HG03354 (cell line): ENCODE measurements around the gene P4HA1.
"Not testable (repeated sequence)": the region's sequence is repeated elsewhere in the genome, so short reads cannot be mapped to it uniquely, and the experiment has no call there.

ENCODE experiments used
- ATAC-seq: cut with Tn5 transposase; IDR thresholded peaks from one replicate; pipeline ENCODE4 v1.9.1; 2021; ENCODE audit warnings: mild to moderate bottlenecking; ENCODE audit not compliant: unreplicated experiment, poor library complexity, severe bottlenecking

P4HA1 gene

DNA sequence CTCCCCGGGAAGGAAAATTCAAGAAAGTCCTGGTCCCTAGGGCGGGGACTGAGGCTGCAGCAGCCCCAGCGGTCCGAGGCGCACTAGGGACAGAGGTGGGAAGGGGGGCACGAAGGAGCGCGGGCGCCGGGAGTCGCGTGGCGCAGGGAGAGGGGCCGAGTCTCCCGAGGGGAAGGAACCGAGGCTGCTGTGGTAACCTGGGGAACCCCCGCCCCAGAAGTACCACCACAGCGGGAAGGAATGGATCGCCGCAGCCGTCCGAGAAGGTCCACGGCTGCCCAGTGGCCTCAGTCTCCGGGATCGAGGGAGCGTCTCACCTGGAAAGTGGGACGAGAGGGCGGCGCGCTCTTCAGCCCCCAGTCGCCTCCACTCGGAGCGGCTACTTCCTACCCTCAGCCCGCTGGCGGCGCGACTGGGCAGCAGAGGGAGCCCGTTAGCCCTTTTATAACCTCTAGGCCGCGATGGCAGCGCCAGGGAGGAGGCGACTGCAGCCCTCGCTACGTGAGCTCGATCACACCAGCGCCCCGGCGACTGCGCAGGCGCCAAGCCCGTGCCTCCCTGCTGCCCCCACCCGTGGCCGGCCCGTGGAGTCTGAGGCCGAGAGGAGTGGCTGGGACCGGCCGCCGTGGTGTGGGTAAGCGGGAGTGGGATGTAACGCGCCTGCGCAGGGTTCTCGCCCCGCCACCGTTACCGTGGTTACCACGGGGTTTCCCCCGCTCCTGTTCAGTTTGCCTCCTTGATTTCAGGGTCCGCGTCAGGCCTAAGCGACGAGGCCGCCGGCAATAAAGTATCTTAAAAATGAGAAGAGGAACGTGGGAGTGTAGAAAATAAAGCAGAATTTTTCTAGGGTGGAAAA lies at the start of gene P4HA1:
P4HA1 (minus strand) TSS at position 418 of the 856 bp plus-strand sequence. CDS start 21,983 bp downstream, outside the sequence.
- peak; percentile 86 for ATAC-seq

- ATAC-seq = no peak
Measured at GRCh38 chr10:73141603-73142002, 44.9 kb upstream of the P4HA1 start.

DNA sequence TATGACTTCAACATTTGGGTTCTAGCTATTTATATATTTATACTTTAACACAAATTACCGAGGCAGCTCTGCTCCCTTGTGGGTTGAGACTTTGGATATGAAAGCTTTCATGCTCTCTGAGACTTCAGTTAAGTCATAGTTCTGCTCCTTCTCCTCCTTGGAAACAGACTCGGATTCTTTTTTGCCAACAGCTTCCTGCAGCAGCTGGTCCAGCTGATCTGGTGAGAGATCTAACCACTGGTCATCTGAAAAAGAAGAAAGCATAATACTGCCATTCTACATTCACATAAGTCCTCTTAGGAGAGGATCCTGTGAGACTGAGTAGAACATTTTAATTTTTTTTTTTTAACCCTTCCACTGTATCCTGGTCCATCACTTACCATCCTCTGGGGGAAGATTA lies 42.6 kb upstream of the P4HA1 start:
- ATAC-seq = no peak

- no peak for ATAC-seq
Measured at GRCh38 chr10:73136627-73137026, 40.0 kb upstream of the P4HA1 start.

DNA sequence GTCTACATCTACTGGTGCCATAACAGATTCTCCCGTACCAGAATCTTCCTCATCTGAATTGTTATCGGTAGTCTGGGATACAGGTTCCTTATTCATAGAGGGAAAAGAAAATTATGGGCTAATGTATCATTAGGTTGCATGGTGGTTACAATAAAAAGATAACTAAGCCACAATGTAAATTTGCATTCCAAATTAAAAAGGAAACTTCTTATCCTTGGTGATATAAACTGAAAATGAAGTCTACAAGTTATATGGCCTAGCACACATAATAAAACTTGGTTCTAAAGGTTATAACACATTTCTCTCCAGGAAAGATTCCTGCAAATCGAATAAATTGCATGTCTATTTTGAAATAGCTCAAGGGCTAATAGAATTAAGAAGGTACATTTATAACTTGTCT lies 38.1 kb upstream of the P4HA1 start:
- no peak for ATAC-seq

- no peak for ATAC-seq
Measured at GRCh38 chr10:73131913-73132686, 35.4 kb upstream of the P4HA1 start.

DNA sequence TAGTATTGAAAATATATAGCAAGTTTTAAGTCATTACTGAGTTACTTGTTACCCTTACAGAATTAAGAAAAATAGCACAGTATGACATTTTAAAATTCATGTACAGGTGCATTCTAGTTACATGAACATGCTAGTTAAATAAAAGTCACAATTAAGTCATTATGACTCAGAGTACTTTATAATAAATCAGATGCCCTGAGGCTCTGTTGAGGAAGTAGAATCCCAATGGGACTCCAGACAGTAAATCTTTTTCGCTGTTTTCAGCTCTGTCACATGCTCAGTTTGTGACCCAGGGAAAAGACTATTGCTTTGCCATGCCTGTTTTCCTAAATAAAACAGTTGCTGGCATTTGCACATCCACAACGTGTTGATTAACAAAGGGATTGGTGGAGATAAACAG lies 34.6 kb upstream of the P4HA1 start:
- ATAC-seq = no peak

- ATAC-seq = no peak
Measured at GRCh38 chr10:73126343-73126742, 29.7 kb upstream of the P4HA1 start.

DNA sequence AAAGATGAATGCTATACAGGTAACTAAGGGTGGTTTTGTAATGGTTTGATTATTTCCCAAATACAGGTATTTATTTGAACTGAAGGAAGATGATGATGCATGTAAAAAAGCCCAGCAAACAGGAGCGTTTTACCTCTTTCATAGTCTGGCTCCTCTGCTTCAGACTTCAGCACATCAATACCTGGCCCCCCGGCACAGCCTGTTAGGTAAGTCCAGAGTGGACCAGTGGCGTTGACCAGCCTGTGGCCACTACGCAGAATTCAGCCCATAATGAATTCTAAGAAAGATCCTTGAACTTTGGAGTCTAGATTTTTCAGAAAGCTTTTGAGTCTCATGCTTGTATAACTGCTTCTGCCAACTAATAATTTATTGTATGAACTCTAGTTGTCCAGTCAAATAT lies 23.3 kb upstream of the P4HA1 start:
- ATAC-seq = no peak

GRCh38 chr10:73119457-73119856 lies 22.8 kb upstream of the P4HA1 start:
- no peak for ATAC-seq

GRCh38 chr10:73117976-73118743 lies 21.5 kb upstream of the P4HA1 start:
- peak; percentile 63 for ATAC-seq

- no peak for ATAC-seq
Measured at GRCh38 chr10:73116017-73116416, 19.4 kb upstream of the P4HA1 start.

DNA sequence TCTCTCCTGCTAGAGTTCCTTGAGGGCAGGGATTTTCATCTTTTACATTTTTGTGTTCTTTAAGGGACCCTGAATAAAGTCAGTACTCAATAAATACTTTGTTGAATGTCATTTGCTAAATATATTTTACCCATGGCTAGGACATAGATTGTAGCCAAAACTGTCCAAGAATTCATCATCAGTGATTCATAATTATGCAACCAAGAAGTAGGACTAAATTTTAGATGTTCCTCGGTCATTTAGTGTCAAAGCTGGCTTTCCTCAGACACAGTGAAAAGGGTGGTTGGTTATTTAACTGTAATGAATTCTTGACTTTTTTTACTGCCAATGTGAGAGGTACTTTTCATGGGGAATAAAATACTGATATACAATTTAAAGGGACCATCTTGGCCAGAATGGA lies 16.9 kb upstream of the P4HA1 start:
- no peak for ATAC-seq

DNA sequence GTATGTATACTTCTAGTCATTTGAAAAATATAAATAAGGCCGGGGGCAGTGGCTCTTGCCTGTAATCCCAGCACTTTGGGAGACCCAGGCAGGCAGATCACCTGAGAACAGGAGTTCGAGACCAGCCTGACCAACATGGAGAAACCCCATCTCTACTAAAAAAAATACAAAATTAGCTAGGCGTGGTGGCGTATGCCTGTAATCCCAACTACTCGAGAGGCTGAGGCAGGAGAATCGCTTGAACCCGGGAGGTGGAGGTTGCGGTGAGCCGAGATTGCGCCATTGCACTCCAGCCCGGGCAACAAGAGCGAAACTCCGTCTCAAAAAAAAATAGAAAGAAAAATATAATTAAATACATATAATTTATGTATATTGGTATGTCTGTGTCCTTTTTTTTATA lies 15.4 kb upstream of the P4HA1 start:
- not testable (repeated sequence) for ATAC-seq

GRCh38 chr10:73110345-73110849 lies 13.7 kb upstream of the P4HA1 start, which contains the start of gene NUDT13:
TSS of gene NUDT13 (plus strand) at chr10:73110455. CDS start at chr10:73114366, 3,911 bp downstream.
- ATAC-seq = peak; percentile 52

DNA sequence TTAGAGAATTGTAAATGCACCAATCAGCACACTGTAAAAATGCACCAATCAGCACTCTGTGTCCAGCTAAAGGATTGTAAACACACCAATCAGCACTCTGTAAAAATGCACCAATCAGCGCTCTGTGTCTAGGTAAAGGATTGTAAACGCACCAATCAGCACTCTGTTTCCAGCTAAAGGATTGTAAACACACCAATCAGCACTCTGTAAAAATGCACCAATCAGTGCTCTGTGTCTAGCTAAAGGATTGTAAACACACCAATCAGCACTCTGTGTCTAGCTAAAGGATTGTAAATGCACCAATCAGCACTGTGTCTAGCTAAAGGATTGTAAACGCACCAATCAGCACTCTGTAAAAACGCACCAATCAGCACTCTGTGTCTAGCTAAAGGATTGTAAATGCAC lies 12.6 kb upstream of the P4HA1 start:
- not testable (repeated sequence) for ATAC-seq

DNA sequence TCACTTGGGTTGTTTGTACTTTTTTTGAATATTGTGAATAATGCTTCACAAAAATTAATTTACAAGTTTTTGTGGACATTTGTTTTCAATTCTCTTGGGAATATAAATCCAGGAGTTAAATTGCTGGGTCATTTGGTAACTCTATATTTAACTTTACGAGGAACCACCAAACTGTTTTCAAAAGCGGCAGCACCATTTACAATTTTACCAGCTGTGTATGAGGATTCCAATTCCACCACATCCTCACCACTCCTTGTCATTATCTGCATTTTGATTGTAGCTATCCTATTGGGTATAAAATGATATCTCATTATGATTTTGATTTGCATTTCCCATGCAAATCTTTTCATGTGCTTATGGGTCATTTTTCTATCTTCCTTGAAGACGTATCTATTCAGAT lies 9.6 kb upstream of the P4HA1 start:
- no peak for ATAC-seq

GRCh38 chr10:73099141-73099540 lies 2.5 kb upstream of the P4HA1 start:
- no peak for ATAC-seq

DNA sequence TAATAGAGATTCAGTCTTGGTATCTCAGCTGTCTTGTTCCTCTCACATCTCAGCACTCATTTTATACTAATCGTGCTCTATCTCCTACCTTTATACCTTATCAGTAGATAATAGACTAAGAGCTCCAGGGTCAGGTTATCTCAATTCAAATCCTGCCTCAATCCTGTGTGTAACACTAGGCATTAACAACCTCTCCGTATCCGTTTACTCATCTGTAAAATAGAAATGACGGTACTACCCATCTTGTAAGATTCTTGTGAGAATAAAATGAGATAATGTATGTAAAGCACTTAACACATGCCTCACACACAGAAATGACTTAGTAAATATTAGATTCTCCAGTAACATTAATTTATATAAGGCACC lies 622 bp upstream of the P4HA1 start:
- ATAC-seq = peak; percentile 6

DNA sequence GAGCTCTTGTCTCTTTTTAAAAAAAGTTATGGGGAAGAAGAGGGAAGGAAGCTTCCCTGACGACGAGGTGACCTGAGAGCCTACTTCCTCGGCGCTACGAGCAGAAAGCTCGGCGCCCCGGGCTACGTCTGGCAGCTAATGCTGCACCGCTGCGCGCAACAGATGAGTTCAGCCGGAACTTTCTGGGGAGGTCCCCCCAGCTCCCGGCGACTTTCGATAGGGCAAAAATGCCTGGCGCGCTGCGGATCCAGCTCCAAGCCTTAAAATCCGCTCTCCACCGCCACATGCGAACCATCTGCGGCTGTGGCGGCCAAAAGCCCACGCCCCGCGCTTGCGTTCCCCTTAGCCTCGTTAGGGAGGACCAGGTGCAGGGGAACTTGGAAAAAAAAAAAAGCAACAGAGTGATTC lies 621 bp downstream of the P4HA1 start:
- ATAC-seq = peak; percentile 43
